ENCODE data around the gene CPB1.

Gene CPB1

DNA sequence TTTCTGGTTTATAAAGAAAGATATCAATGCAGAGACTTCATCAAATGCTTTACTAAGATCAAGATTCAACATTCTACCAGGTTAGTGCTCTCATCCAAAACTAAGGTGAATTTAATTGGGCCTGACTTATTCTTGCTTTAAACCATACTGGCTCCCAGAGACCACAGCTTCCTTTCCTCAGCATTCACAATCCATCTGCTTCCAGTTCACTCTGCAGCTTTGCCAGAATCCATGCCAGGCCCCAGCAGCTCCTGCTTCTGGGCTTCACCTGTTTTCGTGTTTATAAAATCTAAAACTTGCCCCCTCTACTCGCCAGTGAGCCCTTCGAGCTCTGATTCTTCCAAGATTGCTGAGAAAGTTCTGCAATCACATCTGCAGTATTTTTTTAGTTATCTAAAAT lies 2.3 kb downstream of the CPB1 start:
- DNase-seq (ENCODE audit: low read depth, low spot score): no peak

DNA sequence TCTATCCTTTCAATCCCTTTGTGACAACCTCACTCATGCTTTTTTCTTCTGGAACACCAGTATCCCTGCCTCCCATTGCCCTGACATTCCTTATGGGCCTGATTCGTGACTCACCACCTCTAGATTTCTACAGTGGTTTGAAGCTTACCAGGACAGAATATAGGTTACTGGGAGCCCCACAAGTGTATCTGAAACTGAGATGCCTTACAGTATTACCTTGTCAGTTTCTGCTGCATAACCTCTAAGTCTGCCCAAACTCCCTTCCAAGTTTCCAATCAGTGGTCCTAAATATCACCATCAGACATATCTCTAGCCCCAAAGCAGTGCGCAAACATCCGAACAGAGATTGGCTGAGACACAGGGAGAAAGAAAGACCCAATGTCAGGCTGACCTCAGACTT lies 5.6 kb downstream of the CPB1 start:
- DNase-seq (ENCODE audit: low read depth, low spot score): no peak

DNA sequence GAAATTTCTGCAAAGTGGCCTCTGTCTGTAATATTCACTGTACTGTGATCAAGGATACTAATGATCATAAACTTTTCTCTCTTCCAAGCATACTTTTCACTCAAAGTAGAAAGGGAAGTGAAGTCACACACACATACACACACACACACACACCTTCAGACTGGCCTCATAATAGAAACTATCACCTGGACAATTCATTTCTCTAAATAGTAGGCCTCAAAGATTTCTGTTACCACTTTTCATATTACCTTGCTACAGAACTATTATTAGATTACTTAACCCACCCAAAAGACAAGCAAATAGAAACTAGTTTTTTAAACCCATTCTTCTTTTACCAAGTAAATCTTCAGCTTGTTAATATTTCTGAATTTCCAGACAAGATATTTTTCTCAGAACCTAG lies 12.2 kb downstream of the CPB1 start:
- no peak for DNase-seq (ENCODE audit: low read depth, low spot score)

DNA sequence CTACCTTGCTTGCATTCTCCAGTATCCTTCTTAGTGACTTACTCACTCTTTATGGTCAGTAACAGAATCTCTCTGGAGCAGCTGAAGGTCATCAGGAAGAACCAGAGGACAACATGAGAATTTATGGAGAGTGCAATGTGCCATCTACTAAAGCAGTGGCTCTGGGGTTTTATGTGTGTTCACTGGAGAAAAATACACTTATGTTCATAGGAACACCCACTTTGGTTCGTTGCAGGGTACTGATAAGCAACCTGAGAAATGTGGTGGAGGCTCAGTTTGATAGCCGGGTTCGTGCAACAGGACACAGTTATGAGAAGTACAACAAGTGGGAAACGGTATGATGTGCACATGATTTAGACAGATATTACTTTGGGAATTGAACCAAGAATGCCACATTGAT lies 12.8 kb downstream of the CPB1 start:
- no peak for DNase-seq (ENCODE audit: low read depth, low spot score)

DNA sequence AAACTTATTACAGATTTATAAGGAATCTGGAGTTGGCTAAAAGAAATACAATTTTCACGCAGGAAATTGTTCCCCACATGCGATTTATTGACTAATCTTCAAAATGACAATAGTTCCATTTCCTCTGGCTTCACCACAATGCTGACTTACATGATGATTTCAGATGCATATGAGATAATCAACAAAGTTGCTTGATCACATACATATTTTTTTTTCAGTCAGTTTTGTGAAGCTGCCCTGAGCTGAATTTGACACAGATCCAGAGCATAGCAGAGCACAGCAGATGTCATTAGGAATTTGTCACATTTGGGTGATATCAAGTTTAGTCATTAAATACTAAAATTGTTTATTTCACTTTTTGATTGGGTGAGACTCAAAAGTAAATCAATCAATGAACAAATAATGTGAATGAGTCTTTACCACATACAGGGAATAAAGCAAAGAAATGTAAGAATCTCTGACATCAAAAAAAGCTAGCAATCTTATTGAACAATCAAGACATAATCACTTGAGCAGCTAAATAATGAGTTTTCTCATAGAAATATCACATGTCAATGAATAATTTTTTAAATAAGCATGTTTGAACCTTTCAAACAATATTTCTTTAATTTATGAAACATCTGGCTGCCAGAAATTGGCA lies 18.3 kb downstream of the CPB1 start:
- no peak for DNase-seq (ENCODE audit: low read depth, low spot score)

DNA sequence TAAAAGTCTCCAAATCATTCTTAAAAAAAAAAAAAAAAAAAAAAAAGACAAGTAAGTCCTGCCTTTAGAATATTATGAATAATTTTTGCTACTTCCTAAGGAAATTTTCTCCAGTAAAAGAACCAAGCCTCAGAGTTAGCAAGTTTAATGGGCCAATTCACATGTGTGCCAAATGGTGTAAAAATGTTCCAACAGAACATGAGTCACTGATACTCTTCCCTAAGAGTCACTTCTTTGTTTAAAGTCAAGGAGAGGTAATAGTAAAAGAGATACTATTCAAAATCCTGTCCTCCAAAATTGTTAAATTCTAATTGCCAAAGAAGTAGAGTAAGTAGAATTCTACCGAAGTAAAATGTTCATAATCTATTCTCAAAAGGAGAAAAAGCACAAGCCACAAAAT lies 19.7 kb downstream of the CPB1 start:
- DNase-seq (ENCODE audit: low read depth, low spot score): no peak

DNA sequence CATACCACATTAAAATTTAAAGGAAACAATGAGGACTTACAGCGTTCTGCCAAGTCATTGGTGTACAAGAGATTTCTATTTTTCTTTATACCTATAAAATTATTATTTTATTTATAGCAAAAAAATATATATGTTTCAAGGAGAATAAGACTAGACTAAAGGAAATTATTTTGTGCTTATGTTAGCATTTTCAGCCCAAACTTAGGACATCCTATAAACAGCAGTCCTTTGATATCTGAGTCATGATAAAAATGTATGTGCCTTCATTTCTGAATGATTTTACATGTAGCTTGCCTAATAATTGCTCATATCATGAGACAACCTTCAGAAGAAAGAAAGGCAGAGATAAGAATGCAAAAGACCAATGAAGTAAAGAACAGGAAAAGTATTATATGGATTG lies 20.8 kb downstream of the CPB1 start:
- DNase-seq (ENCODE audit: low read depth, low spot score): no peak

DNA sequence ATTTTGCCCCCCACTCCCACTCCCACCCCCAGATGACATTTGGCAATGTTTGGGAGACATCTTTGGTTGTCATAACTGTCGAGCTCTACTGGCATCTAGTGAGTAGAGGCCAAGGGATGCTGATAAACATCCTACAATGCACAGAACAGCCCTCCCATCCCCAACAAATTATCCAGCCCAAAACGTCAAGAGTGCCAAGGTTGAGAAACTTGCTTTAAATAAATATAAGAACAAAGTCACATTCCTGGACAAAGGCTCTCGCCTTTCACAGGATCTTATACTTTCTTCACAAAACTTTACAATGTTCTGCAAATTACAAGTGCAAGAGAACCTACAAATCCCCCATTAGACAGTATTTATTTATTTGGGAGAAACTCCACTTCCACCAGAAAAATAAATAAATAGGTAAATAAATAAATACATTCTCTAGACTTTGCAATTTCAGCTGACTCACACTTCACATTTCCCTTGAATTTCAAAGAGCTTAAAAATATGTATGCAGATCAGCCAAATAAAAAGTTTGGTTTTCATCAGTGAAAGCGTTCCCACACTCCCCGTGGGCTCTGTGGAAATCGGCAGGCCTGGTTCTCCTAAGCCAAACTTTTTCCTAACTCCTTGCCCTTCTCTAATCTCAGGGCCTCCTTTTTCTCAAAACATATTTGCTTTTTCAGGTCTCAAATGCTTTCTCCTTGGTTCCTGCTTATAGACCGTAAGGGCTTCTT lies 24.8 kb downstream of the CPB1 start:
- no peak for DNase-seq (ENCODE audit: low read depth, low spot score)

DNA sequence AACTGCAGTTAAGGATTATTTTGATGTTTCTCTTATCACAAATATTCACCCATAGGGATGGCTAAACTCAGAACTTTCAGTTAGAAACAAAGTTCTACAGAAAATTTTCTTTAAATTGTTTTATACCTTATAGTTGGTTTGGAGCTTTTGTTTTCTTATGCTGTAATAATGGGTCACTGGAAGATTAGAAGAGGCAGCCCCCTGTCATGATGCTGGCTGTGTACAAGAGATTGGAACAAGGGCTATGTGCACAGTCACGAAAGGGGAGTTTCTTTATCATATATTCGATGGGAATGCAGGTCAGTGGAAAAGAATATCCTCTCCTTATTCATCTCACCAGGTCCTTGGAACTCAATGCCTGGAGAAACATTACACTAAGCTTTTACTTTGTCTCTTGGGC lies 25.5 kb downstream of the CPB1 start:
- DNase-seq (ENCODE audit: low read depth, low spot score): no peak

DNA sequence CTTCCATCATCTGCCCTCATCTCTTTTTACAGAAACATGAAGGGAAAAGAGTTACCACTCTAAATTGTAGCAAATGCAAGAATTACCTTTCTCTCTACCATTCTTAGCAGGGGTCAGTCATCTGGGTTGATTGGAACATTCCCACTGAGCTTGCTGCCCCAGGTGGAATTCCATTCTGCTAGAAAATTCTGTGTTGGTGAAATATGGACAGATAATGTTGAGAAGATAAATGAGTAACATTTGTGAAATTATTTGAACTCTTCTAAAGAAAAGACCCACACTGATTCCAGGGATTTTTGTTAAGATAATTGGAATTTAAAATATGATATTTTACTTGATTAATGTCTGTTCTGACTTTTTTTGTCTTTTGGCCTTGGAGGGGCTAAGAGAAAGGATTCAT lies 26.4 kb downstream of the CPB1 start:
- DNase-seq (ENCODE audit: low read depth, low spot score): no peak

DNA sequence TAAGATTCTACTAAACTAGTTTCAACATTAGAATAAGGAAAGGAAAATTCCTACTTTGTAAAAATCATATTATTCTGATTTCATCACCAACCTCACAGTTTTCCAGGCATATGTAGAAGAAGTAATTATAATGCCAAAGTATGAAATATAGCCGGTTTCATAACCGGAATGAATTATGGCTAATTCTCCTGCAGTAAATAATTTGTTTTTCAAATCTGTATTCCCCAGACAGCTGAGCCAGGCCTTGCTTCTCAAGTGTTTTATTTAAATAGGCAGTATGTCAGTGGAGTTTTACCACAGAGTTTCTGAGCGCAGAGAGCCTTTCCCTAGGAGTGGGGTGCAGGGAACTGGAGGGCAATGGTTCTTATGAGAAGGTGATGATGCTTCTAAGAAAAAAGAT lies 28.8 kb downstream of the CPB1 start:
- DNase-seq (ENCODE audit: low read depth, low spot score): no peak

DNA sequence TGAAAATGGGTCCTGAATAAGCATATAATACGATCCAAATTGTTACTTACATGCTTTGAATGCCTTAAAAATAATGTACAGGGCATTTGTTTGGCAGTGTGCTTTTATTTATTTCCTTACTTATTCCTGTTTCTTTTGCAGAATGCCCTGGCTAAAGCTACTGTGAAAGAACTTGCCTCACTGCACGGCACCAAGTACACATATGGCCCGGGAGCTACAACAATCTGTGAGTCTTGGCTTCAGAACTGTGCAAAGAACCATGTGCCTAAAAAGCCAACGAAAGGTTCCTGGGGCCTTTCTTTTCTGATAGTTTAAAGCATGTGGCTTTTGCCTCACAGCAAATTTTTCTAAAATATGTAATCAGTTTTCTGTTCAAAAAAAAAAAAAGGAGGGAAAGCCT lies 29.7 kb downstream of the CPB1 start:
- no peak for DNase-seq (ENCODE audit: low read depth, low spot score)

DNA sequence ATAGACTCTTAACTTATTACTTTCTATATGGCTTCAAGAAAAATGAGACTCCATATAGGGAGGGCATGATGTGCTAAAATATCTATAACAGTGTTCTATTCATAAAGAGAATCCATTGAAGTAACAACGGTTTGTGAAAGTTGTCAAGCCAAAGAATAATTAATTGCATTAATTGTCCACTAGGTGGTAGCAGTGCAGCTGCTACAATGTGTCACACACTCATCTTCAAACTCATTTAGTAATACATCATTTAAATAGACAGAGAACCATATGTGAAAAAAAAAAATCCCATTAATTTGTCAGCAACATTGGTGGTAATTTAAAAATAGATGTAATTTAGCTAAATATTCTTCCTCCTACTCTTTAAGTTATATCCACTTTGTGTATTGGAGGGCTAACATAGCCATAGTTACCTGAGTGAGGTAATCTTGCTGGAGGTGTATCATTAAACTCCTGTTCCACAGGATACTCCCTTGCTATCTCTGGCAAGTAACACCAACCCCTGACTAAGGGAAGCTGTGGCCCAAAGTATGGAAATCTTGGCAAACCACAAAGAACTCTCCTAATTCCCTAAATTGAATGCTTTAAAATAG lies 33.8 kb downstream of the CPB1 start:
- DNase-seq (ENCODE audit: low read depth, low spot score): no peak

DNA sequence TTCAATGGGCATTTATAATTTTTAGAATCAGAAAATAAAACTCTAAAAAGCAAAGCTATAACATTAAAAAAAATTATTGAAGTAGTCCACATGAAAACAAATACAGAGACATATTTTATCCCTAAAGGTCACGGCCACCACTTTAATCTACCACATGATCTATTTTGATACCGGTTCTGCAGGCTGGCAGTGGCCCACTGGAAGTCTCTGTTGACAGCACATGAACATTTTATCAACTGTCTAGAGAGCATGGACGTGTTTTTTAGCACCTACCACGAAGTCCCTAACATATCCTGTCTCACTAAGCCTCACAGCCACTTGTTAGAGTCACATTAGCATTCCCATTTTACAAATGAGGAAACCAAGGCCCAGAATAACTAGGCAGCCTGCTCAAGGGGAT lies 35.7 kb downstream of the CPB1 start:
- no peak for DNase-seq (ENCODE audit: low read depth, low spot score)

DNA sequence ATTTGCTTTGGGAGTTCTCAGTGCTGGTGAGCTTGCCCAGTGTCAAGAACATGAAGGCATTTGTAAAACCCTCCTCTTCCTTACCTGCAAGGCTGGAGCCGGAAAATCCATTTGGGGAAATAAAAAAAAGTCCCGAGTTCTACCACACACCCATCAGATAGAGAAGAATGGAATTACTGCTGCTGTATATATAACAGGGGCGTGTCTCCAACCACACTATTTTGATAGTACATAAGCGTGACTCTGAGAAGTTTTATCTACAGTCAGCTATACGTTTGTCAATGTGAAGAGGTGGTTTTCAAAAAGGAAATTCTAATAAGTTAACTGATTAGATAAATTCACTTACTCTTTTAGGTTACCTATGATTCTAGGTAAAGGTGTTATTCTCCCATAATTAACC lies 36.2 kb downstream of the CPB1 start:
- no peak for DNase-seq (ENCODE audit: low read depth, low spot score)

DNA sequence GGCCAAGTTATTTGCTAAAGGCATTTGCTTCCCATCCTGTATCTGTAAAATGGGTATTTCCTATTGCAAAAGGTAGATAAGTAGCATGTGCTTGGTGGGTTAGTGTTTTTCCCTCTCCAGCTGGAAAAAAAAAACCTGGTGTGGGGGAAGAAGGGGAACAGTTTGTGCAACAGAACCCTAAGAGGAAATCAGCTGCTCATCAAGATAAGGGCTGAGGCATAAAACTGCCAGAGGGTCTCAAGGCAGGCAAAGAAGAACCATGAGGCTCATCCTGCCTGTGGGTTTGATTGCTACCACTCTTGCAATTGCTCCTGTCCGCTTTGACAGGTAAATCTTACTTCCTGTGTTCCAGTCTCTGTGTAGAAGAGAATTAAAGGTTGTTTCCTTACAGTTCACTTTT lies 37.4 kb downstream of the CPB1 start, which contains the start of gene CPA3:
TSS of gene CPA3 (plus strand) at position 248 of the 400 bp plus-strand sequence. CDS start at position 260, 12 bp downstream.
- no peak for DNase-seq (ENCODE audit: low read depth, low spot score)

DNA sequence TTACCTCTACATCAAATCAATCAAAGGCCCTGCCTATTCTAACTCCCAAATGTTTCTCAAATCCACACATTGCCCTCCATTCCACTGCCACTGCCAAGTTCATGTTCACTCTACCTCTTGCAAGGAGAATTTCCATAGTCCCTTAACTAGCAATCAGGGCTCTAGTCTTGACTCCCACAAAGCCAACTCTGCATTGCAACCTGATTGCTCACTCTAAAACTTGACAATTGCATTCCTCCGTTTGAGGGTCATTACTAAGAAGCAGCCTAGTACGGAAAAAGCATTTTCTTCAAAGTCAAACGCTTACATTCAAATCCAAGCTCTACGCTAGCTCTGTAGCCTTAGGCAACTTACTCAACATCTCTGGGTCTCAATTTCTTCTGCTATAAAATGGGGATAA lies 38.6 kb downstream of the CPB1 start:
- no peak for DNase-seq (ENCODE audit: low read depth, low spot score)

DNA sequence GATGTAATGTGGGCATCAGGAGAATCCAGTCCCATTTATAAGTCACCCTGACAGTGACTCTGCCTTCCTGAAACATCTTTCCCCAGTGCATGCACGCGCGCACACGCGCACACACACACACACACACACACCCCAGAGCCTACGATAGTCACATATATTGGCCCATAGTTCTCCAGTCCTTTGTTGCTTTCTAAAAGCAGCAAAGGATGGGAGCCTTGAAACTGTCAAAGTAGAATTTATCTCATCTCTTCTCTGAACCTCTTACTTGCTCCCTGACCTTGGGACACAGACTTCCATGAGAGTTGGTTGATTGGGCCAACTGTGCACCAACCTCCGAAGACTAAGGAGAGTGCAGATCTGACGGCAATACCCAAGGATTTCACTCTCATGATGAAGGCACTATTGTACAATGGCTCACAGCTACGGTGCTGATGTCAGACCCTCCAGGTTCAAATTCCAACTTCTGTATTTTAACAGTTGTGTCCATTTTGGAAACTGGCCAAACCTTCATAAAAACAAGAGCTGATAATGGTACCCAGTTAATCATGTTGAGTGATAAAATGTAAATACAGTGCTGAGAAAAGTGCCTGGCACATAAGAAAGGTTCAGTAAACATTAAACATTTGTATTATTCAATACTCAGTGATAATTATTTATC lies 45.8 kb downstream of the CPB1 start:
- DNase-seq (ENCODE audit: low read depth, low spot score): no peak

DNA sequence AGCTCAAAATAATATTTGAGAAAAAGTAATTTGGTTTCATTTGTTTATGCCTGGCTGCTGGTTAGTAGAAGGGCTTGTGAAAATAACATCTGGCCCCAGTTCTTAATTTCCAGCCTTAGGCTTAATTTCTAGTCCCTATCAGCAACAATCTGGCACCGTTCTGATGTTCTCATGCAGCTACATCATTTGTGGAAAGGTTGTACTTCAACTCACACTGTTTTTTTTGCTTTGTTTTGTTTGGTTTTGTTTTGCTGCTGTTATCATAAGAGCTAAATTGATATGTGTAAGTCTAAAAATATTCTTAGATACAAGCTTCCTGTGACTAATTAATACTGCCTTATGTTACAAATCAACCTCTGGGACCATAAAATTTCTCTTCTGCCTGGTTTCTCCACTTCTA lies 46.4 kb downstream of the CPB1 start:
- no peak for DNase-seq (ENCODE audit: low read depth, low spot score)

DNA sequence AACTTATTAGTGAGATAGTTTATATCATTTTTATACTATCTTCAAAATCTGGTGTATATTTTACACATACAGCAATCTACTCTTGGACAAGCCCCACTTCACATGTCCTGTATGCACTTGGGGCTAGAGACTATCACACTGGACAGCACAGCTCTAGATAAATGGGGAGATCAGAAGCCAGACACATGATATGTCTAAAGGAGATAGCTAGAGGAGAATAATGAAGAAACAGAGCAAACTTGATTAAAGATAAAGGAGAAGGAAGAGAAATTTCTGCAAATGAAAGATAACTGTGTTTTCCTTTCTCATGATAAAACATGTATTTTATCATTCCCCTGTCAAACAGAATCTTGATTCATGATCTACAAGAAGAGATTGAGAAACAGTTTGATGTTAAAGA lies 50.5 kb downstream of the CPB1 start:
- DNase-seq (ENCODE audit: low read depth, low spot score): no peak

DNA sequence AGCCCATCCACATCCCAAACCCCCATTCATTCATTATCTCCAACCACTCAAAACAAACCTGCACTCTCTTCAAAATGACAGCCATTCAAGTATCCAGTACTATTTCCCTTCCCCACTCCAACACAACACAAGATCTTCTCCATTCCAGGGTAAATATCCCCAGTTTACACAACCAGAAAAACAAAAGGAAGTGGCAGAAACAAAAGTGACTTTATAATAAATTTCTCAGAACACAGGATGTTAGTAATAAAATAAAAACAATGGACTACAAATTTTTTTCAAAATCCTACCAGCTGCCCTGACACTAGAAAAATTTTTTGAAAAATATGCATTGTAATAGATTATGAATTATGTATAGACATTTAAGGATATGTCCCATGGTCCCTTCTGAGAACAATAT lies 51.6 kb downstream of the CPB1 start:
- no peak for DNase-seq (ENCODE audit: low read depth, low spot score)

DNA sequence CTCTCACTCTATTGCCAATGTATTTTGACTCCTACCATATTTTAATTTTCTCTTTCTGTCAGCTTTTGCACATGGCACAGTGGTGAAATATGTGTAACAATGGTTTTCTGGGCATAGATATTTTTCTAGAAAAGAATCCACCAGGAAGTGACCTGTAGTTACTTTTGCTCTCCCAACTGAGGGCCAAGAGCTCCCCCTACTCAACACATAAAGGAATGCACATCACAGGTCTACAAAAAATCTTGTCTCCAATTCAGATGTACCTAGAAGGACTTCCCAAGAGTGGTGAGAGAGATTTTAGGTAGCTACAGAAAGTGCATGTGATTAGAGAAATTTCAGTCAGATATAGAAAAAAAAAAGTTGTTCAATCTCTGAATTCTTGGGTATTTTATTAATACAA lies 53.1 kb downstream of the CPB1 start:
- DNase-seq (ENCODE audit: low read depth, low spot score): peak; percentile 21

DNA sequence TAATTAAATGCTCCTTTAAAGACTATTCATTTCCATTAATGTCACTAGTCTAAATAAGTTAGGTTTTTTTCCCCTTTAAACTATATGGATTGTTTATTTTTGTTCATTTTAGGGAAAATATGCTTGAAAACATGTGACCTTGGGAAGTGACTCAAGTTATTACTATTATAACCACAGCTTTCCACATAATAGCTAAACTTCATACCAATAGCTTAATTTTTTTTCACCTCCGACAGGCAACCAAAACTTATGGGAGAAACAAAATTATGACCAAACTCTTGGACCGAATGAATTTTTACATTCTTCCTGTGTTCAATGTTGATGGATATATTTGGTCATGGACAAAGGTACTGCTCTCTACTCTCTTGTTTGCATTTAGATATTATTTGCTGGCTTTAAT lies 53.7 kb downstream of the CPB1 start:
- DNase-seq (ENCODE audit: low read depth, low spot score): no peak
